OCI-LY1 (cell line): ENCODE data around the gene LYRM2.

ENCODE experiments used
- H2AFZ ChIP-seq: fragments of 200-600 bp; sonication (generic), shearing (Covaris generic); 2 replicates; pipeline ENCODE4 v1.6.0; 2014; ENCODE audit warnings: antibody characterized with exemption, mild to moderate bottlenecking, low read length
- H3F3A ChIP-seq: fragments of 200-600 bp; sonication (generic), shearing (Covaris generic); 2 replicates; pipeline ENCODE4 v1.6.0; 2014; ENCODE audit warnings: mild to moderate bottlenecking, antibody characterized with exemption, low read length, moderate library complexity; ENCODE audit not compliant: insufficient read depth
- H3K27ac ChIP-seq: fragments of 200-600 bp; sonication (generic); 2 replicates; pipeline ENCODE4 v1.5.1; 2014; ENCODE audit warnings: low read length, mixed run types, mild to moderate bottlenecking, low read depth; ENCODE audit not compliant: poor library complexity, severe bottlenecking
- H3K27me3 ChIP-seq: fragments of 200-600 bp; sonication (generic); 2 replicates; pipeline ENCODE4 v1.6.0; 2014; ENCODE audit warnings: antibody characterized with exemption, mild to moderate bottlenecking, low read length, moderate library complexity; ENCODE audit not compliant: insufficient read depth
- H3K36me3 ChIP-seq: fragments of 200-600 bp; sonication (generic); 2 replicates; pipeline ENCODE4 v1.6.1; 2014; ENCODE audit warnings: mild to moderate bottlenecking, antibody characterized with exemption, low read length, moderate library complexity, mixed read lengths; ENCODE audit not compliant: insufficient read depth
- H3K4me1 ChIP-seq: fragments of 200-600 bp; sonication (generic); 2 replicates; pipeline ENCODE4 v1.5.1; 2014; ENCODE audit warnings: mild to moderate bottlenecking, low read length, moderate library complexity; ENCODE audit not compliant: insufficient read depth, severe bottlenecking
- H3K4me2 ChIP-seq: fragments of 200-600 bp; sonication (generic), shearing (Covaris generic); 2 replicates; pipeline ENCODE4 v1.6.1; 2014; ENCODE audit warnings: low read length
- H3K4me3 ChIP-seq: fragments of 200-600 bp; sonication (generic); 2 replicates; pipeline ENCODE4 v1.5.1; 2014; ENCODE audit warnings: low read length, low read depth, mild to moderate bottlenecking, mixed read lengths; ENCODE audit not compliant: poor library complexity, severe bottlenecking
- H3K79me2 ChIP-seq: fragments of 200-600 bp; shearing (Covaris generic); 2 replicates; pipeline ENCODE4 v1.6.1; 2016; ENCODE audit warnings: mixed run types, low read length, mixed read lengths; ENCODE audit not compliant: insufficient read depth
- H3K9ac ChIP-seq: fragments of 200-600 bp; sonication (generic), shearing (Covaris generic); 2 replicates; pipeline ENCODE4 v1.6.1; 2014; ENCODE audit warnings: mild to moderate bottlenecking, low read length, mixed read lengths
- H3K9me2 ChIP-seq: fragments of 200-600 bp; sonication (generic), shearing (Covaris generic); 2 replicates; pipeline ENCODE4 v1.6.1; 2014; ENCODE audit warnings: low read depth, mild to moderate bottlenecking, low read length, mixed read lengths
- H3K9me3 ChIP-seq: fragments of 200-600 bp; shearing (Covaris generic); 2 replicates; pipeline ENCODE4 v1.6.1; 2014; ENCODE audit warnings: low read length, mixed read lengths
- H4K20me1 ChIP-seq: fragments of 200-600 bp; sonication (generic), shearing (Covaris generic); 2 replicates; pipeline ENCODE4 v1.6.0; 2016; ENCODE audit warnings: mild to moderate bottlenecking, low read length; ENCODE audit not compliant: insufficient read depth
- EZH2 ChIP-seq: fragments of 200-600 bp; sonication (generic), shearing (Covaris generic); IDR thresholded peaks from 2 replicates; pipeline ENCODE4 v1.8.0; 2017; ENCODE audit warnings: borderline replicate concordance, mixed run types, mild to moderate bottlenecking, antibody characterized with exemption, low read length, moderate library complexity, mixed read lengths
- TF ChIP-seq, protein P1 (sequence below): fragments of 200-600 bp; sonication (generic), shearing (Covaris generic); IDR thresholded peaks from 2 replicates; pipeline ENCODE4 v1.5.1; 2017; ENCODE audit warnings: mild to moderate bottlenecking, antibody characterized with exemption, low read length, moderate library complexity, mixed read lengths

Gene LYRM2

DNA sequence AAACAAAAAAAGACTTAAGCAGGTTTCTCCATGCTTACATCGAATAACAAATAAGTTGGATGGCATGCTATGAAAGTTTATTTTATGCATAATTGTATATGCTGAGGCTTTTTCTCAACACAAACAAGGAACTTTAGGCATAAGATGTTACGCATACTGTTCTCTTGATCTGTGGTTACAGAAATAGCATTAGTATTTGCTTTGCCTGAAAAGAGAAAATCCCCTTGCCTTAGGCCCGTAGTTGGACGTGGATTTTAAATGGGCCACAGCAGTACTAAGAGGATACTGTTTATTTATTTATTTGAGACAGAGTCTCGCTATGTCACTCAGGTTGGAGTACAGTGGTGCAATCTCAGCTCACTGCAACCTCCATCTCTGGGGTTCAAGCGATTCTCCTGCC lies 19.0 kb downstream of the LYRM2 start:
- H3K9me3 ChIP-seq, result no peaks in the 10 kb centered on the region
- no peaks in the 10 kb centered on the region; the same call in 1 of the 2 replicates for H3K36me3 ChIP-seq
- H3K27ac ChIP-seq, result no peak overlapping the region
- no peak overlapping the region for H3K9ac ChIP-seq
- no peaks in the 10 kb centered on the region for H3K9me2 ChIP-seq
- peaks cover 5% of the 10 kb centered on the region for H3K4me1 ChIP-seq
- no peaks in the 10 kb centered on the region for H3K27me3 ChIP-seq
- H3K79me2 ChIP-seq, result no peaks in the 10 kb centered on the region
- no peak overlapping the region for H3K4me2 ChIP-seq
- no peak overlapping the region for H3K4me3 ChIP-seq
- H3F3A ChIP-seq, result no peaks in the 10 kb centered on the region
- H2AFZ ChIP-seq, result no peak overlapping the region
- TF ChIP-seq, protein P1, sequence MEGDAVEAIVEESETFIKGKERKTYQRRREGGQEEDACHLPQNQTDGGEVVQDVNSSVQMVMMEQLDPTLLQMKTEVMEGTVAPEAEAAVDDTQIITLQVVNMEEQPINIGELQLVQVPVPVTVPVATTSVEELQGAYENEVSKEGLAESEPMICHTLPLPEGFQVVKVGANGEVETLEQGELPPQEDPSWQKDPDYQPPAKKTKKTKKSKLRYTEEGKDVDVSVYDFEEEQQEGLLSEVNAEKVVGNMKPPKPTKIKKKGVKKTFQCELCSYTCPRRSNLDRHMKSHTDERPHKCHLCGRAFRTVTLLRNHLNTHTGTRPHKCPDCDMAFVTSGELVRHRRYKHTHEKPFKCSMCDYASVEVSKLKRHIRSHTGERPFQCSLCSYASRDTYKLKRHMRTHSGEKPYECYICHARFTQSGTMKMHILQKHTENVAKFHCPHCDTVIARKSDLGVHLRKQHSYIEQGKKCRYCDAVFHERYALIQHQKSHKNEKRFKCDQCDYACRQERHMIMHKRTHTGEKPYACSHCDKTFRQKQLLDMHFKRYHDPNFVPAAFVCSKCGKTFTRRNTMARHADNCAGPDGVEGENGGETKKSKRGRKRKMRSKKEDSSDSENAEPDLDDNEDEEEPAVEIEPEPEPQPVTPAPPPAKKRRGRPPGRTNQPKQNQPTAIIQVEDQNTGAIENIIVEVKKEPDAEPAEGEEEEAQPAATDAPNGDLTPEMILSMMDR, result no peak
- no peak for TF ChIP-seq EZH2
- H4K20me1 ChIP-seq, result no peaks in the 10 kb centered on the region

DNA sequence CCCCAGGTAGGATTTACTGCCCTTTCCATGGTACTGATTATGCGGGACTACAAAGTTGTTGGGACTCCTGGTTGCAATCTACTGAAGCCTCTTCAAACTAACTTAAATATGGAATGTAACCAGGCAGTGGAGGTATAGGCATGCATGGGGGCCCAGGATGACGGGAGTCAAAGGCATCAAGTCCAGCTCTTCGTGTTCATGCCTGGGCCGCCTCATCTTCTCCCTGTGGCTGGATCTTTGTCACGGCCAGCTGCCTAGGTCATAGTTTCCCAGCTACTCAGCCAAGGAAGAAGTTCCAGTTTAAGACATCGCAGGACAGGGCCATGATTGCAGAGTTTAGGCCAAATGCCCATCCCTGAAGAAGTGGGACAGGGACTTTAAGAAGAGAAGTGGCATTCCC lies 20.5 kb downstream of the LYRM2 start:
- Histone ChIP-seq H3K36me3 (no peaks in the 10 kb centered on the region; the same call in 1 of the 2 replicates), H4K20me1 (no peaks in the 10 kb centered on the region), H3K79me2 (no peaks in the 10 kb centered on the region), H3K9ac (no peak overlapping the region), H3K4me3 (no peak overlapping the region), H3K4me1 (no peaks in the 10 kb centered on the region), H3K9me3 (no peaks in the 10 kb centered on the region), H2AFZ (no peak overlapping the region), H3K27me3 (no peaks in the 10 kb centered on the region), H3K9me2 (no peaks in the 10 kb centered on the region), H3K4me2 (no peak overlapping the region), H3K27ac (no peak overlapping the region), H3F3A (no peaks in the 10 kb centered on the region)
- TF ChIP-seq EZH2, result no peak
- TF ChIP-seq, protein P1, result no peak

DNA sequence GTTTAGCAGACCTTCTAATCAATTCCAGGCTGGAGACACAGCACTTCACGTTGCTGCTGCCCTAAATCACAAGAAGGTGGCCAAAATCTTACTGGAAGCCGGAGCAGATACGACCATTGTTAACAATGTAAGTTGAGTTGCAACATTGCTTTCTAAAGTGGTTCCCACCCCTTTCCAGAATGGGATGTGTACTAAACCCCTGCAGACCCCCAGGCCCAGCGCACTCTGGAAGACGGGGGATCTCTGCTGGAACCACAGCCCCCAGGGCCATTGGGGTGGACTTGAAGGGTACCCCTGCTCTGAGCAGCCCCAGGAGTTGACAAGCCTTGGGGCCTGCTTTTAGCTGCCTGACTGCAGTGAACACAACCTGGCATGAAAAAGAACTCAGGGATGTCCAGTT lies 22.0 kb downstream of the LYRM2 start:
- Histone ChIP-seq H3K79me2 (no peaks in the 10 kb centered on the region), H3K9ac (no peak overlapping the region), H3F3A (no peaks in the 10 kb centered on the region), H3K27ac (no peak overlapping the region), H3K36me3 (no peaks in the 10 kb centered on the region; the same call in 1 of the 2 replicates), H2AFZ (no peak overlapping the region), H3K9me3 (no peaks in the 10 kb centered on the region), H4K20me1 (no peaks in the 10 kb centered on the region), H3K4me2 (no peak overlapping the region), H3K9me2 (no peaks in the 10 kb centered on the region), H3K4me1 (no peaks in the 10 kb centered on the region), H3K27me3 (no peaks in the 10 kb centered on the region), H3K4me3 (no peak overlapping the region)
- TF ChIP-seq EZH2, result no peak
- TF ChIP-seq, protein P1, result no peak
